GM06990 (cell line): ENCODE results near the gene ENPP7.

ENCODE experiments used
- DNase-seq: peaks from one replicate; pipeline ENCODE4 v3.0.0-alpha.2; 2011; ENCODE audit not compliant: insufficient read length; ENCODE audit errors: extremely low read depth
- H3K27me3 ChIP-seq: replicated peaks from 2 replicates; pipeline ENCODE4 v1.6.0; 2011; ENCODE audit warnings: low read length; ENCODE audit not compliant: control insufficient read depth, insufficient read depth
- H3K36me3 ChIP-seq: 2 replicates; pipeline ENCODE4 v1.5.1; 2011; ENCODE audit warnings: low read length; ENCODE audit not compliant: control insufficient read depth, insufficient read depth
- H3K4me3 ChIP-seq: replicated peaks from 2 replicates; pipeline ENCODE4 v1.5.1; 2011; ENCODE audit warnings: low read depth, mild to moderate bottlenecking, control low read depth, low read length
- CTCF ChIP-seq: IDR thresholded peaks from 2 replicates; pipeline ENCODE4 v1.5.1; 2011; ENCODE audit warnings: low read length, control low read depth, mild to moderate bottlenecking, inconsistent platforms; ENCODE audit not compliant: insufficient read depth, poor library complexity, severe bottlenecking

The ENPP7 gene

GRCh38 chr17:79732804-79733691, 2.3 kb downstream of the ENPP7 start:
- peak overlapping the region; percentile 75 for H3K4me3 ChIP-seq
- no peaks in the 10 kb centered on the region for H3K27me3 ChIP-seq
- DNase-seq, result peak; percentile 68
- H3K36me3 ChIP-seq, result no peaks in the 10 kb centered on the region; the same call in none of the 2 replicates
- TF ChIP-seq CTCF, result no peak

- Histone ChIP-seq H3K36me3 (no peaks in the 10 kb centered on the region; the same call in none of the 2 replicates), H3K4me3 (peak overlapping the region; percentile 75), H3K27me3 (no peaks in the 10 kb centered on the region)
- no peak for TF ChIP-seq CTCF
- DNase-seq, result no peak
Measured at GRCh38 chr17:79733692-79734070, 2.9 kb downstream of the ENPP7 start.

GRCh38 chr17:79735096-79735495, 4.4 kb downstream of the ENPP7 start:
- no peaks in the 10 kb centered on the region; the same call in 1 of the 2 replicates for H3K36me3 ChIP-seq
- TF ChIP-seq CTCF, result no peak
- DNase-seq, result no peak
- no peak overlapping the region for H3K4me3 ChIP-seq
- H3K27me3 ChIP-seq, result no peaks in the 10 kb centered on the region

- H3K4me3 ChIP-seq, result no peak overlapping the region
- DNase-seq, result no peak
- TF ChIP-seq CTCF, result no peak
Measured at GRCh38 chr17:79737046-79737921, 6.5 kb downstream of the ENPP7 start.

GRCh38 chr17:79737922-79738578, 7.3 kb downstream of the ENPP7 start:
- Histone ChIP-seq H3K4me3 (no peak overlapping the region), H3K27me3 (no peaks in the 10 kb centered on the region; the same call in 1 of the 2 replicates), H3K36me3 (no peaks in the 10 kb centered on the region; the same call in 1 of the 2 replicates)
- no peak for TF ChIP-seq CTCF
- no peak for DNase-seq

More at GRCh38 chr17:79737046-79737921, 6.5 kb downstream of the ENPP7 start:
- Histone ChIP-seq H3K27me3 (no peaks in the 10 kb centered on the region; the same call in 1 of the 2 replicates), H3K36me3 (no peaks in the 10 kb centered on the region; the same call in 1 of the 2 replicates)
